ENCODE data around the gene RAB29. TPM values are rescaled to one million over a fixed set of nuclear protein-coding genes. Genes with fewer than 3 reads are reported as not detected.
"Not testable (repeated sequence)": the region's sequence is repeated elsewhere in the genome, so short reads cannot be mapped to it uniquely, and the experiment has no call there.

RAB29 gene
- polyA plus RNA-seq (ENCODE audit: insufficient read length in 4 of 4) = 10 to 100 TPM; 22.1 to 40.6 (median 30.5) TPM

GRCh38 chr1:205775015-205775716 lies at the start of gene RAB29:
TSS of gene RAB29 (minus strand) at chr1:205775482. CDS start at chr1:205774956, 526 bp downstream.
- peak in 2 of 4 donors; percentile 39 to 69 for DNase-seq (ENCODE audit: low read depth in 4 of 4, low spot score in 2 of 4)

GRCh38 chr1:205824180-205824579 lies 48.9 kb upstream of the RAB29 start:
- no peak for DNase-seq (ENCODE audit: low read depth in 4 of 4, low spot score in 2 of 4)

GRCh38 chr1:205823260-205823659 lies 48.0 kb upstream of the RAB29 start:
- not testable (repeated sequence) for DNase-seq (ENCODE audit: low read depth in 4 of 4, low spot score in 2 of 4)

GRCh38 chr1:205822397-205822796 lies 47.1 kb upstream of the RAB29 start:
- DNase-seq (ENCODE audit: low read depth in 4 of 4, low spot score in 2 of 4) = no peak

GRCh38 chr1:205817988-205818387 lies 42.7 kb upstream of the RAB29 start:
- no peak for DNase-seq (ENCODE audit: low read depth in 4 of 4, low spot score in 2 of 4)

GRCh38 chr1:205817364-205817763 lies 42.1 kb upstream of the RAB29 start:
- no peak for DNase-seq (ENCODE audit: low read depth in 4 of 4, low spot score in 2 of 4)

GRCh38 chr1:205813755-205814058 lies 38.4 kb upstream of the RAB29 start:
- no peak for DNase-seq (ENCODE audit: low read depth in 4 of 4, low spot score in 2 of 4)

GRCh38 chr1:205812878-205813754 lies 37.8 kb upstream of the RAB29 start, which contains the start of gene SLC41A1:
TSS of gene SLC41A1 (minus strand) at chr1:205813198. CDS start at chr1:205810441, 2,757 bp downstream.
- DNase-seq (ENCODE audit: low read depth in 4 of 4, low spot score in 2 of 4) = peak; percentile 74 to 87 (median 84)

- no peak for DNase-seq (ENCODE audit: low read depth in 4 of 4, low spot score in 2 of 4)
Measured at GRCh38 chr1:205812271-205812877, 37.1 kb upstream of the RAB29 start.

- no peak for DNase-seq (ENCODE audit: low read depth in 4 of 4, low spot score in 2 of 4)
Measured at GRCh38 chr1:205811660-205812059, 36.4 kb upstream of the RAB29 start.

GRCh38 chr1:205810448-205811157 lies 35.3 kb upstream of the RAB29 start:
- DNase-seq (ENCODE audit: low read depth in 4 of 4, low spot score in 2 of 4) = no peak

GRCh38 chr1:205809942-205810345 lies 34.7 kb upstream of the RAB29 start:
- DNase-seq (ENCODE audit: low read depth in 4 of 4, low spot score in 2 of 4) = no peak

GRCh38 chr1:205809469-205809868 lies 34.2 kb upstream of the RAB29 start:
- no peak for DNase-seq (ENCODE audit: low read depth in 4 of 4, low spot score in 2 of 4)

- DNase-seq (ENCODE audit: low read depth in 4 of 4, low spot score in 2 of 4) = no peak
Measured at GRCh38 chr1:205805082-205805711, 29.9 kb upstream of the RAB29 start.

GRCh38 chr1:205804605-205805004 lies 29.3 kb upstream of the RAB29 start:
- no peak for DNase-seq (ENCODE audit: low read depth in 4 of 4, low spot score in 2 of 4)

- no peak for DNase-seq (ENCODE audit: low read depth in 4 of 4, low spot score in 2 of 4)
Measured at GRCh38 chr1:205803986-205804385, 28.7 kb upstream of the RAB29 start.

GRCh38 chr1:205802060-205802459 lies 26.8 kb upstream of the RAB29 start:
- DNase-seq (ENCODE audit: low read depth in 4 of 4, low spot score in 2 of 4) = no peak

GRCh38 chr1:205800981-205801703 lies 25.9 kb upstream of the RAB29 start:
- no peak for DNase-seq (ENCODE audit: low read depth in 4 of 4, low spot score in 2 of 4)

GRCh38 chr1:205800427-205800826 lies 25.1 kb upstream of the RAB29 start:
- no peak for DNase-seq (ENCODE audit: low read depth in 4 of 4, low spot score in 2 of 4)

GRCh38 chr1:205798577-205798976 lies 23.3 kb upstream of the RAB29 start:
- DNase-seq (ENCODE audit: low read depth in 4 of 4, low spot score in 2 of 4) = no peak

All from left renal cortex interstitium (tissue), 4 donors.